KMS-11 (cell line): ENCODE results near the gene UNG.

Source experiments
- H2AFZ ChIP-seq: fragments of 200-600 bp; sonication (generic); 2 replicates; pipeline ENCODE4 v1.6.1; 2016; ENCODE audit warnings: antibody characterized with exemption, mixed run types, low read depth
- H3K27ac ChIP-seq: fragments of 200-600 bp; sonication (generic); 2 replicates; pipeline ENCODE4 v1.6.1; 2016; ENCODE audit warnings: mild to moderate bottlenecking, mixed run types
- H3K27me3 ChIP-seq: fragments of 200-600 bp; sonication (generic); 2 replicates; pipeline ENCODE4 v1.6.1; 2017; ENCODE audit warnings: mild to moderate bottlenecking, low read depth, mixed run types, moderate library complexity; ENCODE audit not compliant: insufficient read depth
- H3K36me3 ChIP-seq: fragments of 200-600 bp; sonication (generic); 2 replicates; pipeline ENCODE4 v1.6.1; 2017; ENCODE audit warnings: mild to moderate bottlenecking, mixed run types; ENCODE audit not compliant: insufficient read depth
- H3K4me1 ChIP-seq: fragments of 200-600 bp; sonication (generic); 2 replicates; pipeline ENCODE4 v1.6.1; 2016; ENCODE audit warnings: mild to moderate bottlenecking, low read depth, mixed run types; ENCODE audit not compliant: poor library complexity, severe bottlenecking
- H3K4me2 ChIP-seq: fragments of 200-600 bp; sonication (generic); 2 replicates; pipeline ENCODE4 v1.7.0; 2016; ENCODE audit warnings: mild to moderate bottlenecking, mixed run types
- H3K4me3 ChIP-seq: fragments of 200-600 bp; sonication (generic); IDR thresholded peaks from 2 replicates; pipeline ENCODE4 v1.6.1; 2017; ENCODE audit warnings: low read depth, low read length, mixed read lengths; ENCODE audit not compliant: insufficient read depth
- H3K79me2 ChIP-seq: fragments of 200-600 bp; sonication (generic); 2 replicates; pipeline ENCODE4 v1.6.1; 2016; ENCODE audit warnings: low read depth, mixed run types; ENCODE audit not compliant: insufficient read depth
- H3K9ac ChIP-seq: fragments of 200-600 bp; sonication (generic); 2 replicates; pipeline ENCODE4 v1.6.1; 2016; ENCODE audit warnings: mild to moderate bottlenecking, mixed run types
- H4K20me1 ChIP-seq: fragments of 200-600 bp; sonication (generic); 2 replicates; pipeline ENCODE4 v1.6.1; 2016; ENCODE audit warnings: mild to moderate bottlenecking, mixed run types; ENCODE audit not compliant: insufficient read depth
- CTCF ChIP-seq: fragments of 200-600 bp; sonication (generic); conservative IDR thresholded peaks from 2 replicates; pipeline ENCODE4 v1.6.1; 2017; ENCODE audit warnings: low read depth, mild to moderate bottlenecking, antibody characterized with exemption, low read length, moderate library complexity, mixed read lengths

The UNG gene

GRCh38 chr12:109105176-109105575, 7.8 kb downstream of the UNG start:
- Histone ChIP-seq H3K4me3 (no peak overlapping the region), H3K27ac (no peak overlapping the region), H2AFZ (no peak overlapping the region), H3K4me1 (peaks cover 6% of the 10 kb centered on the region), H4K20me1 (no peaks in the 10 kb centered on the region), H3K79me2 (no peaks in the 10 kb centered on the region; the same call in 1 of the 2 replicates), H3K27me3 (no peaks in the 10 kb centered on the region), H3K36me3 (no peaks in the 10 kb centered on the region; the same call in 1 of the 2 replicates), H3K9ac (no peak overlapping the region), H3K4me2 (no peak overlapping the region)
- no peak for TF ChIP-seq CTCF

- H3K27me3 ChIP-seq: no peaks in the 10 kb centered on the region
- no peak overlapping the region for H2AFZ ChIP-seq
- TF ChIP-seq CTCF: no peak
- H3K4me1 ChIP-seq: peaks cover 6% of the 10 kb centered on the region
- no peak overlapping the region for H3K9ac ChIP-seq
- no peaks in the 10 kb centered on the region; the same call in 1 of the 2 replicates for H3K36me3 ChIP-seq
- no peak overlapping the region for H3K4me2 ChIP-seq
- H3K27ac ChIP-seq: no peak overlapping the region
- H4K20me1 ChIP-seq: no peaks in the 10 kb centered on the region
- H3K79me2 ChIP-seq: no peaks in the 10 kb centered on the region
- H3K4me3 ChIP-seq: no peak overlapping the region
Observed at GRCh38 chr12:109109746-109110350, 12.5 kb downstream of the UNG start.

GRCh38 chr12:109110988-109111495, 13.6 kb downstream of the UNG start:
- Histone ChIP-seq H3K9ac (no peak overlapping the region), H3K27me3 (no peaks in the 10 kb centered on the region), H3K36me3 (no peaks in the 10 kb centered on the region; the same call in 1 of the 2 replicates), H4K20me1 (no peaks in the 10 kb centered on the region), H3K4me3 (no peak overlapping the region), H3K79me2 (no peaks in the 10 kb centered on the region), H2AFZ (no peak overlapping the region), H3K4me2 (no peak overlapping the region), H3K4me1 (peaks cover 18% of the 10 kb centered on the region), H3K27ac (no peak overlapping the region)
- no peak for TF ChIP-seq CTCF

GRCh38 chr12:109112720-109113465, 15.5 kb downstream of the UNG start:
- Histone ChIP-seq H3K79me2 (no peaks in the 10 kb centered on the region), H3K36me3 (no peaks in the 10 kb centered on the region), H3K4me1 (peaks cover 18% of the 10 kb centered on the region), H3K9ac (no peak overlapping the region), H3K4me3 (no peak overlapping the region), H3K27me3 (no peaks in the 10 kb centered on the region), H3K4me2 (no peak overlapping the region), H4K20me1 (no peaks in the 10 kb centered on the region), H2AFZ (no peak overlapping the region), H3K27ac (no peak overlapping the region)
- no peak for TF ChIP-seq CTCF
